ENCODE data around the gene DDX56.
A peak's percentile ranks its signal among the peaks of the same experiment; 100 is the strongest.

DDX56 gene

GRCh38 chr7:44569959-44570358, 3.7 kb downstream of the DDX56 start:
- no peak overlapping the region for H3K4me3 ChIP-seq (ENCODE audit: low read depth in 1 of 2, low read length in 1 of 2)
- H3K4me1 ChIP-seq (ENCODE audit: control insufficient read depth in 1 of 2, insufficient read depth in 1 of 2, low read depth in 1 of 2, low read length in 1 of 2): peaks cover 18 to 38% of the 10 kb centered on the region in 2 experiments
- no peak for TF ChIP-seq CTCF (IDR thresholded peaks at IDR 0.05)
- no peaks in the 10 kb centered on the region for H3K9me3 ChIP-seq
- no peaks in the 10 kb centered on the region for H3K27me3 ChIP-seq
- H3K27ac ChIP-seq: no peak overlapping the region
- peaks cover 63% of the 10 kb centered on the region for H3K36me3 ChIP-seq

- no peak overlapping the region for H3K4me3 ChIP-seq (ENCODE audit: low read depth in 1 of 2, low read length in 1 of 2)
- H3K27ac ChIP-seq: no peak overlapping the region
- H3K27me3 ChIP-seq: no peaks in the 10 kb centered on the region
- peaks cover 9 to 29% of the 10 kb centered on the region in 2 experiments for H3K4me1 ChIP-seq (ENCODE audit: control insufficient read depth in 1 of 2, insufficient read depth in 1 of 2, low read depth in 1 of 2, low read length in 1 of 2)
- TF ChIP-seq CTCF (IDR thresholded peaks at IDR 0.05): no peak
- H3K36me3 ChIP-seq: peaks cover 69% of the 10 kb centered on the region
- no peaks in the 10 kb centered on the region for H3K9me3 ChIP-seq
Measured at GRCh38 chr7:44568771-44569560, 4.7 kb downstream of the DDX56 start.

GRCh38 chr7:44567884-44568283, 5.8 kb downstream of the DDX56 start:
- Histone ChIP-seq H3K27me3 (no peaks in the 10 kb centered on the region), H3K27ac (no peak overlapping the region), H3K36me3 (peaks cover 69% of the 10 kb centered on the region), H3K4me1 (ENCODE audit: control insufficient read depth in 1 of 2, insufficient read depth in 1 of 2, low read depth in 1 of 2, low read length in 1 of 2) (peaks cover 1 to 21% of the 10 kb centered on the region in 2 experiments), H3K4me3 (ENCODE audit: low read depth in 1 of 2, low read length in 1 of 2) (no peak overlapping the region), H3K9me3 (no peaks in the 10 kb centered on the region)
- TF ChIP-seq CTCF (IDR thresholded peaks at IDR 0.05): no peak

- Histone ChIP-seq H3K36me3 (peaks cover 63% of the 10 kb centered on the region), H3K4me1 (ENCODE audit: control insufficient read depth in 1 of 2, insufficient read depth in 1 of 2, low read depth in 1 of 2, low read length in 1 of 2) (peaks cover 0 to 18% of the 10 kb centered on the region in 2 experiments), H3K4me3 (ENCODE audit: low read depth in 1 of 2, low read length in 1 of 2) (no peak overlapping the region), H3K9me3 (no peaks in the 10 kb centered on the region), H3K27ac (peak overlapping the region; percentile 73), H3K27me3 (no peaks in the 10 kb centered on the region)
- TF ChIP-seq CTCF (IDR thresholded peaks at IDR 0.05): no peak
Measured at GRCh38 chr7:44566680-44567079, 7.0 kb downstream of the DDX56 start.

- H3K9me3 ChIP-seq: no peaks in the 10 kb centered on the region
- H3K27me3 ChIP-seq: no peaks in the 10 kb centered on the region
- H3K36me3 ChIP-seq: peaks cover 56% of the 10 kb centered on the region
- peak; percentile 6 for TF ChIP-seq CTCF (IDR thresholded peaks at IDR 0.05)
- H3K4me1 ChIP-seq (ENCODE audit: control insufficient read depth in 1 of 2, insufficient read depth in 1 of 2, low read depth in 1 of 2, low read length in 1 of 2): peaks cover 0 to 18% of the 10 kb centered on the region in 2 experiments
- peak overlapping the region; percentile 73 for H3K27ac ChIP-seq
- no peak overlapping the region for H3K4me3 ChIP-seq (ENCODE audit: low read depth in 1 of 2, low read length in 1 of 2)
Measured at GRCh38 chr7:44565795-44566559, 7.7 kb downstream of the DDX56 start.

Measured in neutrophil (primary cell).